Left ventricle myocardium inferior (tissue), 1 donor: Measurements from ENCODE around the gene ANO7. TPM values are rescaled to one million over a fixed set of nuclear protein-coding genes. Genes with fewer than 3 reads are reported as not detected.

Experiments used
- DNase-seq: peaks from one replicate; pipeline ENCODE4 v3.0.0-alpha.2; 2020
- H3K27ac ChIP-seq: fragments of 200-600 bp; replicated peaks from 2 replicates; pipeline ENCODE4 v1.8.0; 2021
- H3K27me3 ChIP-seq: fragments of 200-600 bp; 2 replicates; pipeline ENCODE4 v1.8.0; 2021; ENCODE audit warnings: low read depth
- H3K36me3 ChIP-seq: fragments of 200-600 bp; 2 replicates; pipeline ENCODE4 v1.8.0; 2021
- H3K4me1 ChIP-seq: fragments of 200-600 bp; 2 replicates; pipeline ENCODE4 v1.8.0; 2021
- H3K4me3 ChIP-seq: fragments of 200-600 bp; 2 replicates; pipeline ENCODE4 v1.8.0; 2021; ENCODE audit warnings: mild to moderate bottlenecking, moderate library complexity
- H3K9me3 ChIP-seq: fragments of 200-600 bp; replicated peaks from 2 replicates; pipeline ENCODE4 v1.8.0; 2021
- intact Hi-C: fragments of 100-400 bp; cut with micrococcal nuclease; formaldehyde crosslinking; loops from one replicate; pipeline ENCODE4 v1.11.0; 2022
- total RNA-seq: library from RNA; stranded (reverse); fragmentation: NEBNext Ultra II Directional; extraction: Animal tissue kit (Norgen Biotek cat#: 25700); gene quantifications from one replicate; pipeline ENCODE4 v1.2.1, GENCODE V29; 2021
- TF ChIP-seq, protein P1 (sequence below): fragments of 200-600 bp; IDR thresholded peaks from 2 replicates; pipeline ENCODE4 v1.8.0; 2021; ENCODE audit warnings: antibody characterized with exemption, mild to moderate bottlenecking, borderline replicate concordance
- donor health status: DM: no; HTN: yes; CAD: no; lungs with severe emphysema.

Gene ANO7
- total RNA-seq, 1 donor from 2014 or later: 0.80 TPM

DNA sequence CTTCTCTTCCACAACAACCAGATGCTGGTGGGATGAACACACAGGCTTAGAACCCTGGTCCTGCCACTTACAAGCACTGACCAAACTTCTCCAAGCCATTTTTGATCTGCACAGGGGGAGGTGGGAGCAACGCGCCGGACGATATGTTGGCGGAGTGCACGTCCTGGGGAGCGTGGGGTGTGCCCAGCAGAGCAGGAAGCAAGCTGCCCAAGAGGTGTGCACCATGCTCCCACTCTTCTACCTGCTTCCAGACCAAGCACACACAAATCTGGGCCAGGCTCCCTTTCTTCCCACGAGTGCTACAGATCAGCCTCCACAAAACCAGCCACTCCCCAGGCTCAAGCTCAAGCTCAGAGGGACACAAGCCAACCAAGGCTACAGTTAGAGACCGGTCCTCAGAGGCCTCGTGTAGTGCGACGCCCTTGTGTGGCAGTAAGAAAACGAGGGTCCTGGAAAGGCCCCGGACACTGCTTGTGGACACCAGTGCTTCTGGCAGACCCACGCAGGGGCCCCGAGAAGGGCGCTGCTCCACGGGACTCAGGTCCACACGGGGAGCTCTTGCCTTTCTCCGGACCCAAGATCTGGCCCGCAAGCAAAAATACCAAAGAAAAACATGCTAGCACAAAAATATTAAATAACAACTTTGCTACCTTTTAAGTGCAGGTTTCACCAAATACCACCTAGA lies 52.0 kb downstream of the ANO7 start:
- Histone ChIP-seq H3K27me3 (no peaks in the 10 kb centered on the region), H3K9me3 (no peaks in the 10 kb centered on the region), H3K27ac (no peak overlapping the region), H3K4me1 (no peaks in the 10 kb centered on the region), H3K36me3 (peaks cover 99% of the 10 kb centered on the region), H3K4me3 (no peak overlapping the region)
- DNase-seq: no peak
- intact Hi-C loops: no loop called here
- TF ChIP-seq, protein P1, sequence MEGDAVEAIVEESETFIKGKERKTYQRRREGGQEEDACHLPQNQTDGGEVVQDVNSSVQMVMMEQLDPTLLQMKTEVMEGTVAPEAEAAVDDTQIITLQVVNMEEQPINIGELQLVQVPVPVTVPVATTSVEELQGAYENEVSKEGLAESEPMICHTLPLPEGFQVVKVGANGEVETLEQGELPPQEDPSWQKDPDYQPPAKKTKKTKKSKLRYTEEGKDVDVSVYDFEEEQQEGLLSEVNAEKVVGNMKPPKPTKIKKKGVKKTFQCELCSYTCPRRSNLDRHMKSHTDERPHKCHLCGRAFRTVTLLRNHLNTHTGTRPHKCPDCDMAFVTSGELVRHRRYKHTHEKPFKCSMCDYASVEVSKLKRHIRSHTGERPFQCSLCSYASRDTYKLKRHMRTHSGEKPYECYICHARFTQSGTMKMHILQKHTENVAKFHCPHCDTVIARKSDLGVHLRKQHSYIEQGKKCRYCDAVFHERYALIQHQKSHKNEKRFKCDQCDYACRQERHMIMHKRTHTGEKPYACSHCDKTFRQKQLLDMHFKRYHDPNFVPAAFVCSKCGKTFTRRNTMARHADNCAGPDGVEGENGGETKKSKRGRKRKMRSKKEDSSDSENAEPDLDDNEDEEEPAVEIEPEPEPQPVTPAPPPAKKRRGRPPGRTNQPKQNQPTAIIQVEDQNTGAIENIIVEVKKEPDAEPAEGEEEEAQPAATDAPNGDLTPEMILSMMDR: no peak

DNA sequence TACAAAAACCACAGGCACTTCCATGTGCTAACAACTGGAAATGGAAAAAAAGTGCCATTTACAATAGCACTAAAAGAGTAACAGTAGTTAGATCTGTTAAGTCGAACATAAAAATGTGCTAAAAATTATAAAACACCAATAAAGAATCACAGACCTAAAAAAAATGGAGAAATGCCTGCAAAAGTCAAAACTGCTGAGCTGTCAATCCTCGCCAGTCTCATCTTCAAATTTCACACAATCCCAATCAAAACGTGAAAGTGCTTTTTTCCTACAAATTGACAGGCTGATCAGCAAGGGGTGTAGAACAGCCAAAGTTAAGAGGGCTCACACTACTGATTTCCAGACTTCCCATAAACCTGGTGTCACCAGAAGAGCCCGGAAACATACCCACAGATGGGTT lies 53.2 kb downstream of the ANO7 start:
- intact Hi-C loops: no loop called here
- no peaks in the 10 kb centered on the region for H3K27me3 ChIP-seq
- H3K4me1 ChIP-seq: no peaks in the 10 kb centered on the region
- no peak overlapping the region for H3K4me3 ChIP-seq
- H3K9me3 ChIP-seq: no peaks in the 10 kb centered on the region
- peaks cover 99% of the 10 kb centered on the region for H3K36me3 ChIP-seq
- TF ChIP-seq, protein P1: no peak
- DNase-seq: no peak
- no peak overlapping the region for H3K27ac ChIP-seq

DNA sequence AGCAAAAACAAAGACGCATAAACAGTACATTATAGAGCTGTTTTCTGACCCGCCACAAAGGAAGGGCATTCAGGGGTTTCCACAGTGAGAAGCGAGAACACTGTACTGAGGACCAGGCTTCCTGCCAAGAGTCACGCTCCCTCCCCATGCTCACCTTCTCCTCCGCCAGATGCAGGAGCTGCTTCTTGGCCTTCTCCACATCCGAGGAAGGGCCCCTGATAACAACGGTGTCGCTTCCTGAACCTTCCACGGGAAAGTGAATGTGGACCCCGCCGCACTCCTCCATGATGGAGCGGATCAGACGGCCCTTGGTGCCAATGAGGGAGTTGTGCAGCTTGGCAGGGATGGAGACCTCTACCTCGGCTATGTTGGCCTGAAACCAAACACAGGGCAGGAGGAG lies 53.8 kb downstream of the ANO7 start:
- intact Hi-C loops: no loop called here
- Histone ChIP-seq H3K9me3 (no peaks in the 10 kb centered on the region), H3K27me3 (no peaks in the 10 kb centered on the region), H3K36me3 (peaks cover 99% of the 10 kb centered on the region), H3K4me1 (no peaks in the 10 kb centered on the region), H3K4me3 (no peak overlapping the region), H3K27ac (no peak overlapping the region)
- TF ChIP-seq, protein P1: no peak
- no peak for DNase-seq

- TF ChIP-seq, protein P1: no peak
Observed at GRCh38 chr2:241244368-241244767, 55.9 kb downstream of the ANO7 start.

GRCh38 chr2:241248289-241248688 lies 59.8 kb downstream of the ANO7 start:
- Histone ChIP-seq H3K9me3 (no peaks in the 10 kb centered on the region), H3K27ac (no peak overlapping the region), H3K4me1 (no peaks in the 10 kb centered on the region), H3K4me3 (no peak overlapping the region), H3K36me3 (peaks cover 100% of the 10 kb centered on the region), H3K27me3 (no peaks in the 10 kb centered on the region)
- TF ChIP-seq, protein P1: no peak
- DNase-seq: no peak
- intact Hi-C loops: no loop called here

More at GRCh38 chr2:241244368-241244767, 55.9 kb downstream of the ANO7 start:
- H3K27me3 ChIP-seq: no peaks in the 10 kb centered on the region
- no peaks in the 10 kb centered on the region for H3K9me3 ChIP-seq
- H3K36me3 ChIP-seq: peaks cover 99% of the 10 kb centered on the region
- H3K27ac ChIP-seq: no peak overlapping the region
- no peak for DNase-seq
- no peaks in the 10 kb centered on the region for H3K4me1 ChIP-seq
- no peak overlapping the region for H3K4me3 ChIP-seq
- intact Hi-C loops: no loop called here
